Activated CD4-positive, alpha-beta memory T cell treated with anti-CD3 and anti-CD28 coated beads, Interleukin-2, amount 10 ng/mL, durations not matched to agents 7 days and 5 days (primary cell): ENCODE results near the gene PALS2. TPM values are rescaled to one million over a fixed set of nuclear protein-coding genes. Genes with fewer than 3 reads are reported as not detected.

ENCODE experiments used
- CTCF ChIA-PET: fragments of 350-600 bp; sonication (Branson Sonifier 250); formaldehyde crosslinking; loops from one replicate; lab custom pipeline; 2021; ENCODE audit warnings: antibody characterized with exemption, inconsistent platforms; lab: Charles Lee
- POLR2A ChIA-PET: fragments of 350-600 bp; sonication (Branson Sonifier 250); formaldehyde crosslinking; loops from one replicate; lab custom pipeline; 2021; ENCODE audit warnings: antibody characterized with exemption; lab: Charles Lee
- DNase-seq: peaks from one replicate; pipeline ENCODE4 v3.0.0-alpha.2; 2020
- H3K27ac Mint-ChIP-seq: one replicate; pipeline ENCODE4 v1.8.0; 2021; ENCODE audit warnings: mild to moderate bottlenecking, mixed read lengths
- H3K27me3 Mint-ChIP-seq: one replicate; pipeline ENCODE4 v1.8.0; 2021; ENCODE audit warnings: mixed read lengths
- H3K36me3 Mint-ChIP-seq: one replicate; pipeline ENCODE4 v1.8.0; 2021; ENCODE audit warnings: low read depth, mixed read lengths
- H3K4me1 Mint-ChIP-seq: one replicate; pipeline ENCODE4 v1.8.0; 2021; ENCODE audit warnings: mixed read lengths
- H3K4me3 Mint-ChIP-seq: one replicate; pipeline ENCODE4 v1.8.0; 2021; ENCODE audit warnings: mild to moderate bottlenecking, mixed read lengths
- H3K9me3 Mint-ChIP-seq: one replicate; pipeline ENCODE4 v1.8.0; 2021; ENCODE audit warnings: mixed read lengths
- total RNA-seq, 2 experiments: library from RNA; stranded (reverse); gene quantifications; one replicate each; pipeline ENCODE4 v1.2.3, GENCODE V29; 2021

PALS2 gene
- total RNA-seq, 2 experiments from 2014 or later = 13.2 to 18.7 TPM

DNA sequence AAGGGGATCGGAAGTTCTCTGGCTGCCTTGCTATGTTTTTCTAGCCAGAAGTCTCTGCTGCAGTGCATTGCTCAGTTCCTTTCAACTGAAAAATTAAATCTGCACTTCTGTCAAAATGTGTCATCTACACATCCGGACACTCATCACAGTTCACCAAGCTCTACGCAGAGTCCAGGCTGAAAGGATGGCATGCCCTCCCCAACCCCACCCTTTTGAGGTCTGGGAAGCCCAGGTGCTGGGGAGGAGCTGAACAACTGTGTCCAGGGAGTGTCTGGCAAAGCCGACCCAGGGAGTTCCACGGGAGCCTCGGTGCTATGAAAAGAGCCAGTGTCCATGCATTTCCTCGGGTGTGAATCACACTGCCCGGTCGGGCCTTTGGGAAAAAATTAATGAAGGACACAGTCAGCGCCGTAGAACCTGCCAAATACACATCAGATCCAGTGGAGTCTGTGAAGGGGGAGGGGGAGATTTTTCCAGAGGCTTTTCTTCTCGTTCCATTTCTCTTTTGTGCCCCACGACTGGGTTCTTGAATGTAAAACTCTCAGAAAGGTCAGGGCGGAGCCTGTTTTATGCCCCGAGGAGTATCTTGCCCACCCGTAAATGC, 757 bp upstream of the PALS2 start:
- peak overlapping the region; percentile 79 for H3K4me3 Mint-ChIP-seq
- no peaks in the 10 kb centered on the region for H3K9me3 Mint-ChIP-seq
- H3K27ac Mint-ChIP-seq = peak overlapping the region; percentile 78
- H3K4me1 Mint-ChIP-seq = peaks cover 24% of the 10 kb centered on the region
- peaks cover 35% of the 10 kb centered on the region for H3K27me3 Mint-ChIP-seq
- no peaks in the 10 kb centered on the region for H3K36me3 Mint-ChIP-seq
- CTCF ChIA-PET = interaction anchor here (1.0 to 1.7 kb wide), 4 partner anchors 12 to 608 kb away, joined by 3 to 4 read pairs (median 4); a partner anchor contains a TSS
- POLR2A ChIA-PET = interaction anchor here (1.1 to 1.8 kb wide), 3 partner anchors 15 to 553 kb away, joined by 3 to 4 read pairs (median 4); partner anchors contain the start of gene CYCS
- DNase-seq = peak; percentile 46

DNA sequence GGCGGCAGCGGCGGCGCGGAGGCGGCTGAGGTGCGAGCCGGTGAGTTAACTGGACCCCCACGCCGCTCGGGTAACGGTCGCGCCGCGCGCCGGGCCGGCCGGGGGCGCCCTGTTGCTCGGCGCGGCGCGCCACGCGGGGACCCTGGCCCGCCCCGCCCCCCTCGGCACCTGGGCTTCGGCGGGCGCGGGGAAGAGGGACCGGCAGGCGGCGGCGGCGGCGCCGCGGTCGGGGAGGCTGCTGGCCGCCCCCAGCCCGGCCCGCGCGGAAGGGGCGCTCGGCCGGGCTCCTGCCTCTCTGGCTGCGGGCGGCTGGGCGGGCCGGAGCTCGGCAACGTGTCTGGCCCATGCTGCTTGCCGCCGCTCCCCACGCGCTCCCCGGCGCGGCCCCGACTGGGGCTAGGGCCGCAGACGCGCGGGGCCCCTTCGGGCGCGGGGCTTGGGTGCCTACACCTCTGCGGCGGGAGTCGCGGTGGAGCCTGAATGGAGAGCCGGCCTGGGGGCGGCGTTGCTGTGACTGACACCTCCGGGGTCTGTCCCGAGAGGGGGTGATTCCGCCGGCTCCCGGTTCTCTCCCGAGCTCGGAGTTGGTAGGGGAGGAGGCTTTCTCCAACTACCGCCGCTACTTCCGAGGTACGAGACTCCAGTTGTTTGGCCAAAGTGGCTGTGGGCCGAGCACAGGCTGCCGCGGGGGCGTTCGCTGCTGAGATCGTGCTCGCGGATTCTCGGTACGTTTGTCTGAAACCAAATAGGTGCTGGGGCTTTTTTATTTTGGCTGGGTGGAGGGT, 494 bp downstream of the PALS2 start:
- Mint-ChIP-seq H3K27ac (peak overlapping the region; percentile 37), H3K4me1 (peaks cover 25% of the 10 kb centered on the region), H3K9me3 (no peaks in the 10 kb centered on the region), H3K27me3 (peaks cover 29% of the 10 kb centered on the region), H3K4me3 (peak overlapping the region; percentile 89), H3K36me3 (no peaks in the 10 kb centered on the region)
- POLR2A ChIA-PET = interaction anchor here (1.1 to 1.8 kb wide), 4 partner anchors 14 to 552 kb away, joined by 3 to 4 read pairs (median 4); partner anchors contain the start of gene CYCS
- peak; percentile 35 for DNase-seq
- CTCF ChIA-PET = interaction anchor here (0.8 to 3.5 kb wide), 6 partner anchors 9 to 247 kb away, joined by 3 to 26 read pairs (median 4); no protein-coding TSS in a partner anchor

DNA sequence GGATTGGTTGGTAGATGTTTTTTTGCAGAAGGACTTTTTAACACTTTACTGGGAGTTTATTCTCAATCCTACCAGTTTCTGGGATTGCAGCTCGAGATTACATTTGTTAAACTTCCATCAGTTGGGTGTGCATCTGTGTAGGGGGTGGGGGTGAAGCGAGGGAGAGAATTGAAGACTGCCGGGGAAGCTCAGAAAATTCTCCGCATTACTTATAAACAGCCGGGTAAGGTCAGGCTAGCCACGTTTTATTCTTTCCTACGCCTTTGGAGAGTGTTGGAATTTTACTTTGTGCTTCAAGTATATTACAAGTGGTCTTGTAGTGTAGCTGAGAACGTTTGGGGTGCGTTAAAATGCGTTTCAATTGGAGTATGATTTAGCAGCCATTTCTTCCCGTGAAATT, 1.1 kb downstream of the PALS2 start:
- Mint-ChIP-seq H3K4me3 (peak overlapping the region; percentile 89), H3K4me1 (peaks cover 27% of the 10 kb centered on the region), H3K27ac (peak overlapping the region; percentile 37), H3K9me3 (no peaks in the 10 kb centered on the region), H3K36me3 (no peaks in the 10 kb centered on the region), H3K27me3 (peaks cover 24% of the 10 kb centered on the region)
- ChIA-PET CTCF (interaction anchor here (0.9 to 3.5 kb wide), 2 partner anchors 13 to 91 kb away, joined by 3 to 26 read pairs; no protein-coding TSS in a partner anchor), POLR2A (interaction anchor here (1.2 kb wide), 1 partner anchor 20 kb away, joined by 3 read pairs; no protein-coding TSS in a partner anchor)
- no peak for DNase-seq

DNA sequence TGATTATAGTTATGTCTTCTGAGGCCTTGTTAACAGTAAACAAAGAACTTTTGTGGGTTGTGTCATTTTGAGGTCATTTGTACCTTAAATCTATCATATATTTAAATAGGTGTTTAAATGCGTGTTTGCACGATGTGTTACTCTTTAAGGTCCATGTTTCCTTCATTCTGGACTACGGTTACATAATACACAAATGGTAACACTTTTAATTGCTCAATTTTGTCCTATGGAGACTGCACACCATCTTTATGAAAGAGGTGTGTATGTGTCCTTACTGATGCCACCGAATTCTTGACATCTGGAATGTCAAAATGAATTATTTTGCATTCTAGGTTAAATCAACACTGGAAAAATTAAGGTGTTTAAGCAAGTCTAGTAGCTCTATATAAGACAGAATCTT, 1.7 kb downstream of the PALS2 start:
- peak overlapping the region; percentile 89 for H3K4me3 Mint-ChIP-seq
- peaks cover 18% of the 10 kb centered on the region for H3K27me3 Mint-ChIP-seq
- no peak overlapping the region for H3K27ac Mint-ChIP-seq
- peaks cover 30% of the 10 kb centered on the region for H3K4me1 Mint-ChIP-seq
- CTCF ChIA-PET = interaction anchor here (1.0 to 3.5 kb wide), 3 partner anchors 64 to 518 kb away, joined by 3 to 26 read pairs (median 6); no protein-coding TSS in a partner anchor
- H3K36me3 Mint-ChIP-seq = no peaks in the 10 kb centered on the region
- H3K9me3 Mint-ChIP-seq = no peaks in the 10 kb centered on the region
- no peak for DNase-seq
- POLR2A ChIA-PET = no interaction called here

DNA sequence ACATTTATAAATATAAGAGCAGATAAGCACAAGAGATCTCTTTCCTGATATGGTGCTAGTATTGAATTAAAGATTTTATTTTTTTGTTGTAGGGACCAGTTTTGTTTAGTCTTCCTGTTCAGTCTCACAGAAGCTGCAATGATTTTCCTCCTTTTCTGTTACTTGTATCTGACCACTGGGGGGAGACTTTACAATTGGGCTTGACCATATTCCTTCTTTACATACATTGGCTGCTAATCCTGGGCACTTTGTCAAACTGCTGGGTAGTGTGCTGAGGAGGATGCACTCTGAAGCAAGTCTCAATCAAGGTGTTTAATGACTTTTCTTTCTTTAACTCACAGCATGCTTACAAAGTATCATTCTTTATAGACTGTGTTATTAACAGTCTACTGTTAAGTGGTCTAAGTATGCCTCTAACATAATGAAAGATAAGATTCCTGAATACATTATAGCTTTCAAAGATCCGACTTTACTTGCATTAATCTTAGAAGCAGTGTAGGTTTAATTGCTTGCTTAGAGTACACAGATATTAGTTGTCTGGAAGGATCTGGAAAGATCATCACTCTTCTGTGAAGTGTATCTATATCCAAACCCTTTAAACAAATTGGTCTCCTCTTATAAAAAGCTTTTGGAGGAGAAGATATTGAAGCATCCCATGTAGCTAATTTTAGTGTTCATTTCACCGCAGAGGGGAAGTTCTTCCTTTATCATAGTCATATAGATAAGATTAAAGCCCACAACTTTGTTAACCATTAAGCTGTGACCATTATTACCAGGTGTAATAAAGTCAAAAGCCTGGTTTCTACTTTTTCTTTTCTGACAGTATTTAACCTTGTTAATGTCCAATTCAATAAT, 3.1 kb downstream of the PALS2 start:
- H3K27me3 Mint-ChIP-seq = peaks cover 6% of the 10 kb centered on the region
- ChIA-PET CTCF (interaction anchor here (0.7 to 3.5 kb wide), 7 partner anchors 12 to 523 kb away, joined by 3 to 26 read pairs (median 4); no protein-coding TSS in a partner anchor), POLR2A (no interaction called here)
- no peak overlapping the region for H3K27ac Mint-ChIP-seq
- DNase-seq = no peak
- H3K4me3 Mint-ChIP-seq = no peak overlapping the region
- no peaks in the 10 kb centered on the region for H3K9me3 Mint-ChIP-seq
- no peaks in the 10 kb centered on the region for H3K36me3 Mint-ChIP-seq
- H3K4me1 Mint-ChIP-seq = peaks cover 30% of the 10 kb centered on the region

DNA sequence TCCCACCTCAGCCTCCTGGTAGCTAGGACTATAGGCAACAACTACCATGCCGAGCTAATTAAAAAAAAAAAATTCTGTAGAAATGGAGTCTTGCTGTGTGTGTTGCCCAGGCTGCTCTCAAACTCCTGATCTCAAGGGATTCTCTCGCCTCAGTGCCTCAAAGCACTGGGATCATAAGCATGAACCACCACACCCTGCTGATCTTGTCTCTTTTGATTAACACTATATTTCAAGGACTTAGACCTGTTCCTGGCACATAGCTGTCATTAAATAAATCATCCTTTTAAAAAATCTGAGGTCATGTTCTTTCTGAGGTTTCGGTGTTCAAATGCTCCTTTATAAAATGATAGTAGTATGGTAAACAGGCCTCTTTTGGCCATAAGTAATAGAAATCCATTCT, 4.8 kb downstream of the PALS2 start:
- Mint-ChIP-seq H3K9me3 (no peaks in the 10 kb centered on the region), H3K4me3 (no peak overlapping the region), H3K27ac (no peak overlapping the region), H3K27me3 (peaks cover 3% of the 10 kb centered on the region), H3K4me1 (peaks cover 19% of the 10 kb centered on the region), H3K36me3 (no peaks in the 10 kb centered on the region)
- CTCF ChIA-PET = no interaction called here
- POLR2A ChIA-PET = no interaction called here
- DNase-seq = no peak

DNA sequence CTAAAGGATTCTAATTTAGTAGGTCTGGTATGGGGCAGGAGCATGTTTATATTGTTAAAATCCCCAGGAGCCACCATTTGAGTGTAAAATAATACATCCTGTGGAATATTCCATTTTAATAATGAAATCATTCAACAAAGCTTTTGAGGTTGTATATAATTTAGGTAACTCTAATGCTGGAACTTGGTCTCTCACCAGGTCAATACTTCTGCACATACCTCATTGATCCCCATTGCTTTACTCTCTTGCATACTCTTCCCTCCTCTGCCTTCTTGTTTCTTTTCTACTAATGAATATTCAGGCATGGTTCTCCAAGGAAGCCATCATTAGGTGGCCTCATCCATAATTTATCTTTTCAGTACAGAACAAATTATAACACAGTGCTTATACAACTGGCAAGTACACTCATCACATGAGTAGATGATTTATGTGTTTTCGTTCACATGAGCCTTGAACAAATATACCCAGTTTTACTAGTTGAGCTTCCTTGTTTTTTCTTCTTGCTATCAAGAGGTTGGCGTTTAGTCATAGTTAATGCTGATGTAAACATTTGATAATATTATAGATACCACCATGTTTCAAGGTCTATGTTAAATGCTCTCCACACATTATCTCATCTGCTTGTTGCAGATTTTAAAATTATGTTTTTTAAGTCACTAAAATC, 7.2 kb downstream of the PALS2 start:
- Mint-ChIP-seq H3K9me3 (no peaks in the 10 kb centered on the region), H3K4me1 (peaks cover 12% of the 10 kb centered on the region), H3K27ac (no peak overlapping the region), H3K27me3 (peaks cover 3% of the 10 kb centered on the region), H3K4me3 (no peak overlapping the region), H3K36me3 (no peaks in the 10 kb centered on the region)
- no peak for DNase-seq
- CTCF ChIA-PET = interaction anchor here (0.9 to 2.0 kb wide), 3 partner anchors 10 to 518 kb away, joined by 3 to 5 read pairs (median 4); no protein-coding TSS in a partner anchor
- POLR2A ChIA-PET = no interaction called here

DNA sequence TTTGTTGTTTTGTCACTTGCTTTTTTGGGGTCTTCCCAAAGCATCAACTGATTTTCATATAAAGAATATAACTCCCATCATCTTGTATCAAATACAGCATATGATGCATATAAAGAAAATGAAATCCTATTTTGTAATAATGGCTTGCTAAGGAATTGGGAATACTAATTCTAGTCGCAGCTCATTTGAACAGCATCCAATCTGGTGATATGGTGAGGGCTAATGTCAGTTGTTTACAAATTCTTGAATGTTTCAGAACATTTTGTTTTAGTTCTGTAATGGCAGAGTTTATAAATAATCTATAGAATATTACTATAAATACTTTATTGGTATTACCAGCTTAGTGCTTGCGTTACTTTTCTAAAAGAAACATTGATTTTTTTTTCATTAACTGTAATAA, 8.9 kb downstream of the PALS2 start:
- ChIA-PET POLR2A (no interaction called here), CTCF (interaction anchor here (1.4 kb wide), 1 partner anchor 9 kb away, joined by 3 read pairs; the partner anchor contains the start of gene PALS2)
- no peak for DNase-seq
- Mint-ChIP-seq H3K9me3 (no peaks in the 10 kb centered on the region), H3K4me1 (peaks cover 9% of the 10 kb centered on the region), H3K27me3 (peaks cover 3% of the 10 kb centered on the region), H3K36me3 (no peaks in the 10 kb centered on the region), H3K27ac (no peak overlapping the region), H3K4me3 (no peak overlapping the region)

DNA sequence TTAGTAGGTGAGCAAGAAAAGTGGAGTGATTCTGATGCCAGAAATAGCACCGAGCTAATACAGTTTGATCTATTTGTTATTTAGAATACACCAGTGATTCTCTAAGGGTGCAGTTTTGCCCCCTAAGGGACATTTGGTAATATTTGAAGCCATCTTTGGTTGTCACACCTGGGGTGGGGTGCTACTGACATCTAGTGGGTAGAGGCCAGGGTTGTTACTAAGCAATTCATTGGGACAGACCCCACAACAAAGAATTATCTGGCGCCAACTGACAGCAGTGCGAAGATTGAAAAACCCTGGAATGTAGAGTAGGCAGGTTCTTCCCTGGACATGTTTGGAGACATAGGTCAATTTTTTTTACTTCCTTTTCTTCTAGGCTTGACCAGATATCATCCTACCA, 14.6 kb downstream of the PALS2 start:
- no peaks in the 10 kb centered on the region for H3K9me3 Mint-ChIP-seq
- H3K4me1 Mint-ChIP-seq = peaks cover 11% of the 10 kb centered on the region
- DNase-seq = peak; percentile 37
- POLR2A ChIA-PET = interaction anchor here (1.0 kb wide), 1 partner anchor 15 kb away, joined by 4 read pairs; the partner anchor contains the start of gene PALS2
- no peak overlapping the region for H3K27ac Mint-ChIP-seq
- H3K36me3 Mint-ChIP-seq = no peaks in the 10 kb centered on the region
- CTCF ChIA-PET = interaction anchor here (0.9 to 1.4 kb wide), 2 partner anchors 12 to 14 kb away, joined by 3 read pairs; no protein-coding TSS in a partner anchor
- H3K4me3 Mint-ChIP-seq = no peak overlapping the region
- H3K27me3 Mint-ChIP-seq = no peaks in the 10 kb centered on the region

DNA sequence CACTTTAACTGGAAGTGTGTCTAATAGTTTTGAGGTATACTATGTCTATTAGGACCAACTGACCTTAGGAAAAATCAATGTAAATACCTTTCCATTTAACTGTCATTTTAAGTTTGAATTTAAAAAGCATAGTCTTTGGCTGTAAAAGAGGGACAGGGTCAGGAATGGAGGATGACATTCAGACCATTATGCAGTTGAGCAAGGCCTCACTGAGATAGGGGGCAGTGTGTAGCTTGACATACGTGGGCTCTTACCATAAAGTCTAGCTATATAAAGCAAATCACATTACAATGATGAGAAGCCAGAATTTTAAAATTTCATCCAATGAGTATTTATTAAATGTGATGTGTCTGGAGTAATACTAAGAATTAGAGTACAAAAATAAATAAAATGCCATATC, 17.9 kb downstream of the PALS2 start:
- CTCF ChIA-PET = interaction anchor here (2.0 kb wide), 1 partner anchor 11 kb away, joined by 5 read pairs; no protein-coding TSS in a partner anchor
- DNase-seq = no peak
- H3K4me3 Mint-ChIP-seq = no peak overlapping the region
- H3K9me3 Mint-ChIP-seq = no peaks in the 10 kb centered on the region
- H3K36me3 Mint-ChIP-seq = no peaks in the 10 kb centered on the region
- peaks cover 11% of the 10 kb centered on the region for H3K4me1 Mint-ChIP-seq
- no peaks in the 10 kb centered on the region for H3K27me3 Mint-ChIP-seq
- no peak overlapping the region for H3K27ac Mint-ChIP-seq
- POLR2A ChIA-PET = no interaction called here

DNA sequence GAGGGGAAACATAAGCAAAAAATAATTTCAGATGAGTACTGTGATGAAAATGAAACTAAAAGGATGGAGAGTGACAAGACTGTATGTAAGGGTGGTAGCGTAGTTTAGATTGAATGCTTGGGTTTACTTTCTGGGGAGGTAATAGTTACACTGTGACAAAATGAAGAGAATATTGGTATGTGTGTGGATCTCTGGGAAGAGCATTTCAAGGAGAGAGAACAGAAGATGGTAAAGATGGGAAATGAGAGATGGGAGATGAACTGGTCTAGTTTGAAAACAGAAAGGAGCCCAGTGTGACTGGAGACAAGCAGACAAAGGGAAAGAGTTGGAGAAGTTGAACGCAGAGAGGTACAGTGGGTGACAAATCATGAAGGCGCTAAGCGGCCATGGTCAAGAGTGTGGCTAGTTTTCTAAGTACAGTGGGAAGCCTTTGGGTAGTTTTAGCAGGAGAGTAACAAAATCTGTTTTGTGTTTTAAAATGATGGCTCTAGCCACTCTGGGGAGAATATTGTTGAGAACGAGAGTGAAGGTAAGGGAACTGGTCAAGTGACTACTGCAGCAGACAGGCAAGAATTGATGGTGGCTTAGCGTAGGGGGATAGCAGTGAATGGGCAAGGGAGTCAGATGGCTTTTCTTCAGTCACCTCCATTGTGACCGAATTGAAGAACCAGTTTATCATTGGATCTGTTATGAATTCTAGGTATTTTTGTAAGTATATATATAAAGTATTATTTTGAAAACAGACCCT, 22.6 kb downstream of the PALS2 start:
- Mint-ChIP-seq H3K9me3 (no peaks in the 10 kb centered on the region), H3K4me1 (no peaks in the 10 kb centered on the region), H3K27me3 (no peaks in the 10 kb centered on the region), H3K27ac (no peak overlapping the region), H3K36me3 (no peaks in the 10 kb centered on the region), H3K4me3 (no peak overlapping the region)
- ChIA-PET POLR2A (no interaction called here), CTCF (no interaction called here)
- no peak for DNase-seq
